GM06990 (cell line): Measurements from ENCODE around the gene KL.

Source experiments
- DNase-seq: peaks from one replicate; pipeline ENCODE4 v3.0.0-alpha.2; 2011; ENCODE audit not compliant: insufficient read length; ENCODE audit errors: extremely low read depth
- H3K27me3 ChIP-seq: replicated peaks from 2 replicates; pipeline ENCODE4 v1.6.0; 2011; ENCODE audit warnings: low read length; ENCODE audit not compliant: control insufficient read depth, insufficient read depth
- H3K36me3 ChIP-seq: 2 replicates; pipeline ENCODE4 v1.5.1; 2011; ENCODE audit warnings: low read length; ENCODE audit not compliant: control insufficient read depth, insufficient read depth
- H3K4me3 ChIP-seq: replicated peaks from 2 replicates; pipeline ENCODE4 v1.5.1; 2011; ENCODE audit warnings: low read depth, mild to moderate bottlenecking, control low read depth, low read length
- TF ChIP-seq, protein P1 (sequence below): IDR thresholded peaks from 2 replicates; pipeline ENCODE4 v1.5.1; 2011; ENCODE audit warnings: low read length, control low read depth, mild to moderate bottlenecking, inconsistent platforms; ENCODE audit not compliant: insufficient read depth, poor library complexity, severe bottlenecking

KL gene

GRCh38 chr13:33016414-33017322, at the start of gene KL:
Gene KL, plus strand, starts transcription at chr13:33016423. Its CDS starts 18 bp downstream, at chr13:33016441.
- peak; percentile 64 for DNase-seq
- TF ChIP-seq, protein P1, sequence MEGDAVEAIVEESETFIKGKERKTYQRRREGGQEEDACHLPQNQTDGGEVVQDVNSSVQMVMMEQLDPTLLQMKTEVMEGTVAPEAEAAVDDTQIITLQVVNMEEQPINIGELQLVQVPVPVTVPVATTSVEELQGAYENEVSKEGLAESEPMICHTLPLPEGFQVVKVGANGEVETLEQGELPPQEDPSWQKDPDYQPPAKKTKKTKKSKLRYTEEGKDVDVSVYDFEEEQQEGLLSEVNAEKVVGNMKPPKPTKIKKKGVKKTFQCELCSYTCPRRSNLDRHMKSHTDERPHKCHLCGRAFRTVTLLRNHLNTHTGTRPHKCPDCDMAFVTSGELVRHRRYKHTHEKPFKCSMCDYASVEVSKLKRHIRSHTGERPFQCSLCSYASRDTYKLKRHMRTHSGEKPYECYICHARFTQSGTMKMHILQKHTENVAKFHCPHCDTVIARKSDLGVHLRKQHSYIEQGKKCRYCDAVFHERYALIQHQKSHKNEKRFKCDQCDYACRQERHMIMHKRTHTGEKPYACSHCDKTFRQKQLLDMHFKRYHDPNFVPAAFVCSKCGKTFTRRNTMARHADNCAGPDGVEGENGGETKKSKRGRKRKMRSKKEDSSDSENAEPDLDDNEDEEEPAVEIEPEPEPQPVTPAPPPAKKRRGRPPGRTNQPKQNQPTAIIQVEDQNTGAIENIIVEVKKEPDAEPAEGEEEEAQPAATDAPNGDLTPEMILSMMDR: no peak
- H3K4me3 ChIP-seq: peak within 1 kb of the TSS; percentile 51
- peaks cover 3% of the 10 kb centered on the region for H3K27me3 ChIP-seq
- no peaks in the 10 kb centered on the region for H3K36me3 ChIP-seq

DNA sequence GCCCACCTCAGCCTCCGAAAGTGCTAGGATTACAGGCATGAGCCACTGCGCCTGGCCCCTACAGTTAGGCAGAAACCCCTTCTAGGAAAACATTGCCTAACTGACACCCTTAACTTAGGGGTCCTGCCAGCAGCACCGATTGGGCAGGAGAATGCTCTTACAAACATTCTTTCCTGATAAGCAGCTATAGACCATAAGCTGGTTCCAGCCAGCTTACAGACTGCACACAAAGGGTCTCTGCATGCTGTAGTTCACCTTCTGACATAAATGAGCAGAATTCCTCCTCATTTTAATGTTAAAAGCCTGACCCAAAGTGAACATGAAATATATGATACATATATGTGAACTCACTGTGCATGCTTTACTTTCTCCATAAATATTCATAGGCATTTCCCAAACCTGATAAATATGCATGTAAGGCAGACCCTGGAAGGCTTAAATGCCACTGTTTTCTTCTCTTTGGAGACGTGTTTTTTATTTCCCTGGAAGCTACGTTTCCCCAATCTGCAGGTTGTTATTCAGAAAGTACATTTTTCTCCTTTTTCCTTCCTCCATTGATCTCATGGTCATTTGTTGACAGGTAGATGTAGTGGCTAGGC, 48.5 kb upstream of the KL start:
- no peak for DNase-seq
- H3K4me3 ChIP-seq: no peak overlapping the region
- no peaks in the 10 kb centered on the region for H3K36me3 ChIP-seq
- TF ChIP-seq, protein P1: no peak
- no peaks in the 10 kb centered on the region for H3K27me3 ChIP-seq

DNA sequence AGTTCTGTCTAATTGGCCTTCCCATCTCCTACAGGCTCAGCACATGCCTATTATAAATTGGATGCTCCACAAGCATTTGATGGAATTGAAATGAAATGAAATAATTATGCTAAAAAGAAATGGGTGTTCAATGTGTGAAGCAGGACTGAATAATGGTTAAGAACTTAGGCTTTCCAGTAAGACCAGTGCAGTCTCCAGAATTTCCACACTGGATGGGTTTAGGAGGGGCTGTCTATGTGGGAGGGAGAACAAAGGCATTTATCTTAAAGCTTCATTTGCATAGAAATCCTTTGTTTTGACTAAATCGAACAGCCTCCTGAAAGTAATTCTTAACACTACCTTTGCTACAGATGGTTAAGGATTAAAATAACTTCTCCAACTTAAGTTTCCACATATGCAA, 47.9 kb upstream of the KL start:
- H3K36me3 ChIP-seq: no peaks in the 10 kb centered on the region
- no peak for DNase-seq
- H3K4me3 ChIP-seq: no peak overlapping the region
- H3K27me3 ChIP-seq: no peaks in the 10 kb centered on the region
- TF ChIP-seq, protein P1: no peak

DNA sequence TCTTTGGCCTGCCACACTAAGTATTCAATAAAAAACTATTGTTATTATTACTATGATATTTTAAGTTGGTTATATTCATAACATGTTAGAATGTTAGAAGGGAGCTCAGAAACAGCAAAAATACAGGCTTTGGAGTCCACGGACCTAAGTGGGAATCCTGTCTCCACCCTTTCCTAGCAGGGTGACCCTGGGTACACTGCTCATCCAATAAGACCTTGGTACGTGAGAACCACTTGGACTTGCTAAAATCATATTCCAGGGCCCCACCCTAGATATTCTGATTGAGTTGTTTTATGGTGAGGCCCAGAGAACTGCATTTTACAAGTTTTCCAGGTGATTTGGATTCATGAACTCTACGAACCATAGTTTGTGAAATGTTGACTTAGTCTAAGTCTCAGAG, 47.4 kb upstream of the KL start:
- no peaks in the 10 kb centered on the region for H3K36me3 ChIP-seq
- TF ChIP-seq, protein P1: no peak
- no peak overlapping the region for H3K4me3 ChIP-seq
- DNase-seq: no peak
- no peaks in the 10 kb centered on the region for H3K27me3 ChIP-seq

GRCh38 chr13:32969516-32969941, 46.7 kb upstream of the KL start:
- H3K4me3 ChIP-seq: no peak overlapping the region

More at GRCh38 chr13:32969516-32969941, 46.7 kb upstream of the KL start:
- TF ChIP-seq, protein P1: no peak
- H3K36me3 ChIP-seq: no peaks in the 10 kb centered on the region
- H3K27me3 ChIP-seq: no peaks in the 10 kb centered on the region
- DNase-seq: no peak
